K562 (cell line): Measurements from ENCODE around the gene MUC22. TPM values are rescaled to one million over a fixed set of nuclear protein-coding genes. Genes with fewer than 3 reads are reported as not detected.

Experiments used
- DNMT1 ChIP-seq: fragments of 450-650 bp; IDR thresholded peaks from 2 replicates; pipeline ENCODE4 v1.6.1; 2016; ENCODE audit warnings: antibody characterized with exemption, mild to moderate bottlenecking
- MEF2D ChIP-seq: conservative IDR thresholded peaks from 2 replicates; pipeline ENCODE4 v1.6.1; 2016; ENCODE audit warnings: low read depth, missing genetic modification characterization, missing compliant biosample characterization
- MTA1 ChIP-seq: fragments of 450-650 bp; IDR thresholded peaks from 2 replicates; pipeline ENCODE4 v1.6.1; 2017; ENCODE audit warnings: borderline replicate concordance
- NCOA4 ChIP-seq: fragments of 450-650 bp; IDR thresholded peaks from 2 replicates; pipeline ENCODE4 v1.6.1; 2018; ENCODE audit warnings: mild to moderate bottlenecking; ENCODE audit not compliant: partially characterized antibody
- NEUROD1 ChIP-seq: fragments of 150-350 bp; IDR thresholded peaks from 2 replicates; pipeline ENCODE4 v1.6.1; 2014; ENCODE audit warnings: borderline replicate concordance, low read length, low read depth; ENCODE audit not compliant: partially characterized antibody
- NFE2 ChIP-seq: IDR thresholded peaks from 2 replicates; pipeline ENCODE4 v1.6.1; 2014; ENCODE audit warnings: antibody characterized with exemption, low read depth
- NR2F6 ChIP-seq: fragments of 450-650 bp; formaldehyde crosslinking; IDR thresholded peaks from 2 replicates; pipeline ENCODE4 v1.4.0; 2020; ENCODE audit warnings: mild to moderate bottlenecking
- PHF20 ChIP-seq: fragments of 450-650 bp; IDR thresholded peaks from 2 replicates; pipeline ENCODE4 v1.6.1; 2018; ENCODE audit not compliant: partially characterized antibody
- RBM22 ChIP-seq: fragments of 200-400 bp; formaldehyde crosslinking; IDR thresholded peaks from 2 replicates; pipeline ENCODE4 v1.6.1; 2018; ENCODE audit warnings: low read length, low read depth; ENCODE audit not compliant: poor library complexity, severe bottlenecking
- RFX7 ChIP-seq: fragments of 250-450 bp; sonication (Bioruptor Pico); IDR thresholded peaks from 2 replicates; pipeline ENCODE4 v1.5.1; 2021; ENCODE audit warnings: mild to moderate bottlenecking
- TGIF2 ChIP-seq: sonication (generic); formaldehyde crosslinking; IDR thresholded peaks from 2 replicates; pipeline ENCODE4 v1.8.1; 2022; ENCODE audit warnings: mild to moderate bottlenecking, missing genetic modification reagents, moderate library complexity
- ZNF253 ChIP-seq: fragments of 250-450 bp; sonication (Bioruptor Pico); conservative IDR thresholded peaks from 2 replicates; pipeline ENCODE4 v1.6.1; 2021; ENCODE audit warnings: mild to moderate bottlenecking
- polyA plus RNA-seq, 8 experiments: library from polyadenylated mRNA; depleted of rRNA in 4 of 8; stranded (reverse) in 5 of 8; unstranded in 3 of 8; fragments of >200 nt; fragmentation: Nextera tagmentation in 2 of 8; fragmentation: Illumina TruSeq in 1 of 8; extraction: Ambion mirVana in 2 of 8; extraction: Trizol in 1 of 8; gene quantifications; 2 replicates each; pipeline versions ENCODE4 v1.2.1 to v1.2.3, GENCODE V29; 2011 to 2014; ENCODE audit warnings: inconsistent platforms in 1 of 8, missing spikeins in 1 of 8
- total RNA-seq, 7 experiments: library from RNA; depleted of rRNA in 6 of 7; stranded (reverse); fragments of >200 nt in 6 of 7; fragmentation: Illumina TruSeq in 2 of 7; extraction: Trizol in 2 of 7; gene quantifications; 2 replicates each; pipeline versions ENCODE4 v1.2.1 to v1.2.3, GENCODE V29; 2011 to 2021; ENCODE audit warnings: low replicate concordance in 1 of 7
- TF ChIP-seq, protein P1 (sequence below): fragments of 250-450 bp; sonication (Bioruptor Pico); IDR thresholded peaks from 2 replicates; pipeline ENCODE4 v1.8.0; 2021; ENCODE audit warnings: moderate library complexity, mild to moderate bottlenecking, inconsistent platforms
- TF ChIP-seq, protein P2 (sequence below): fragments of 450-650 bp; formaldehyde crosslinking; IDR thresholded peaks from 2 replicates; pipeline ENCODE4 v1.4.0; 2022; ENCODE audit warnings: mild to moderate bottlenecking, moderate library complexity
- TF ChIP-seq, protein P3 (sequence below), 3 experiments: fragments of 200-800 bp in 1 of 3; sonication (Bioruptor generic) in 1 of 3; sonication (generic) in 1 of 3; formaldehyde crosslinking in 1 of 3; IDR thresholded peaks; 2 replicates each; pipeline versions ENCODE4 v1.6.1 to v1.8.0; 2016 to 2022; ENCODE audit warnings: mild to moderate bottlenecking in 2 of 3, missing compliant biosample characterization in 2 of 3, missing genetic modification characterization in 2 of 3, missing genetic modification reagents in 1 of 3
- TF ChIP-seq, protein P4 (sequence below): fragments of 250-450 bp; sonication (Bioruptor Pico); IDR thresholded peaks from 2 replicates; pipeline ENCODE4 v1.8.0; 2022; ENCODE audit warnings: moderate library complexity, mild to moderate bottlenecking, inconsistent platforms
- TF ChIP-seq, protein P5 (sequence below): fragments of 250-450 bp; sonication (Bioruptor Pico); IDR thresholded peaks from 2 replicates; pipeline ENCODE4 v1.5.0; 2022; ENCODE audit warnings: mild to moderate bottlenecking
- TF ChIP-seq, protein P6 (sequence below): fragments of 250-450 bp; sonication (Bioruptor Pico); IDR thresholded peaks from 2 replicates; pipeline ENCODE4 v1.4.0; 2020; ENCODE audit warnings: mild to moderate bottlenecking, moderate library complexity

The MUC22 gene
- total and polyA plus RNA-seq, 9 of the 15 experiments (the other 6 are each of a cell fraction or from before 2014, with no cell fraction given): 0.01 to 0.03 TPM; not detected in 7

DNA sequence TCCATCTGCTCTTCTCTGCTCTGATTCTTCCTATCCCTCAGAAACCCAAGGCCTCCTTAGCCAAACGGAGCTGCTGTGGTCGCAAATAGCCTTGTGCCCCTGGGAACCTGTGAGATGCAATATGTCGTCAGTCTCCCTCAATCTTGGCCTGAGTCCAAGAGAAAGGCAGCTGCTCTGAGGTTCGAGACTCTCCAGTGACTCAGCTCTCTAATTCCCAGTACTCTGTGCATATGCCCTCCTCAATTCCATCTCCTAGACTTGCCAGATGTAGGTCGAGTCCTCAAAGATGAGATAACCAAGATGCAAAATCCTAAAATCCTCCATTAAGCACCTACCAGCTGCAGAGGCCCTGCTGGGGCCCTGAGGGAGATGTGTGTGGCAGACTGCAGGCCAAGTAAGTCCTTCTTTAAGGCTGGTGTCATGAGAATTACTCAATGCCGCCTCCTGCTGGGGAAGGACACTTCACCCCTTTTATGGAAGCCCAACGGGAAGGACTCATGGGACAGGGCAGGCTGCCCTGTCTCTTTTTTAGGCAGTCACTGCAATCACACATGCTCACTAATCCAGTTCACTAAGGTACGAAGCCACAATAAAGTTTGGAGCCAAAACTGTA is 73.6 kb downstream of the MUC22 start (continued):
- TF ChIP-seq, protein P1, sequence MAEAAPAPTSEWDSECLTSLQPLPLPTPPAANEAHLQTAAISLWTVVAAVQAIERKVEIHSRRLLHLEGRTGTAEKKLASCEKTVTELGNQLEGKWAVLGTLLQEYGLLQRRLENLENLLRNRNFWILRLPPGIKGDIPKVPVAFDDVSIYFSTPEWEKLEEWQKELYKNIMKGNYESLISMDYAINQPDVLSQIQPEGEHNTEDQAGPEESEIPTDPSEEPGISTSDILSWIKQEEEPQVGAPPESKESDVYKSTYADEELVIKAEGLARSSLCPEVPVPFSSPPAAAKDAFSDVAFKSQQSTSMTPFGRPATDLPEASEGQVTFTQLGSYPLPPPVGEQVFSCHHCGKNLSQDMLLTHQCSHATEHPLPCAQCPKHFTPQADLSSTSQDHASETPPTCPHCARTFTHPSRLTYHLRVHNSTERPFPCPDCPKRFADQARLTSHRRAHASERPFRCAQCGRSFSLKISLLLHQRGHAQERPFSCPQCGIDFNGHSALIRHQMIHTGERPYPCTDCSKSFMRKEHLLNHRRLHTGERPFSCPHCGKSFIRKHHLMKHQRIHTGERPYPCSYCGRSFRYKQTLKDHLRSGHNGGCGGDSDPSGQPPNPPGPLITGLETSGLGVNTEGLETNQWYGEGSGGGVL (CRISPR knock-in tag): no peak
- TF ChIP-seq, protein P2, sequence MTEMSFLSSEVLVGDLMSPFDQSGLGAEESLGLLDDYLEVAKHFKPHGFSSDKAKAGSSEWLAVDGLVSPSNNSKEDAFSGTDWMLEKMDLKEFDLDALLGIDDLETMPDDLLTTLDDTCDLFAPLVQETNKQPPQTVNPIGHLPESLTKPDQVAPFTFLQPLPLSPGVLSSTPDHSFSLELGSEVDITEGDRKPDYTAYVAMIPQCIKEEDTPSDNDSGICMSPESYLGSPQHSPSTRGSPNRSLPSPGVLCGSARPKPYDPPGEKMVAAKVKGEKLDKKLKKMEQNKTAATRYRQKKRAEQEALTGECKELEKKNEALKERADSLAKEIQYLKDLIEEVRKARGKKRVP: no peak
- TF ChIP-seq PHF20 (no peak), NCOA4 (no peak), DNMT1 (no peak), MTA1 (no peak), ZNF253 (CRISPR knock-in tag) (no peak), RBM22 (no peak), RFX7 (CRISPR knock-in tag) (no peak), NFE2 (peak; percentile 79), TGIF2 (CRISPR knock-in tag) (no peak), NR2F6 (CRISPR knock-in tag) (no peak), NEUROD1 (no peak), MEF2D (no peak)
- TF ChIP-seq, protein P3, sequence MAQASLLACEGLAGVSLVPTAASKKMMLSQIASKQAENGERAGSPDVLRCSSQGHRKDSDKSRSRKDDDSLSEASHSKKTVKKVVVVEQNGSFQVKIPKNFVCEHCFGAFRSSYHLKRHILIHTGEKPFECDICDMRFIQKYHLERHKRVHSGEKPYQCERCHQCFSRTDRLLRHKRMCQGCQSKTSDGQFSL (CRISPR knock-in tag; IDR thresholded peaks at IDR 0.05): no peak
- TF ChIP-seq, protein P3 (tag; IDR thresholded peaks at IDR 0.05): no peak
- TF ChIP-seq, protein P4, sequence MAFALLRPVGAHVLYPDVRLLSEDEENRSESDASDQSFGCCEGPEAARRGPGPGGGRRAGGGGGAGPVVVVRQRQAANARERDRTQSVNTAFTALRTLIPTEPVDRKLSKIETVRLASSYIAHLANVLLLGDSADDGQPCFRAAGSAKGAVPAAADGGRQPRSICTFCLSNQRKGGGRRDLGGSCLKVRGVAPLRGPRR (CRISPR knock-in tag): no peak
- TF ChIP-seq, protein P5, sequence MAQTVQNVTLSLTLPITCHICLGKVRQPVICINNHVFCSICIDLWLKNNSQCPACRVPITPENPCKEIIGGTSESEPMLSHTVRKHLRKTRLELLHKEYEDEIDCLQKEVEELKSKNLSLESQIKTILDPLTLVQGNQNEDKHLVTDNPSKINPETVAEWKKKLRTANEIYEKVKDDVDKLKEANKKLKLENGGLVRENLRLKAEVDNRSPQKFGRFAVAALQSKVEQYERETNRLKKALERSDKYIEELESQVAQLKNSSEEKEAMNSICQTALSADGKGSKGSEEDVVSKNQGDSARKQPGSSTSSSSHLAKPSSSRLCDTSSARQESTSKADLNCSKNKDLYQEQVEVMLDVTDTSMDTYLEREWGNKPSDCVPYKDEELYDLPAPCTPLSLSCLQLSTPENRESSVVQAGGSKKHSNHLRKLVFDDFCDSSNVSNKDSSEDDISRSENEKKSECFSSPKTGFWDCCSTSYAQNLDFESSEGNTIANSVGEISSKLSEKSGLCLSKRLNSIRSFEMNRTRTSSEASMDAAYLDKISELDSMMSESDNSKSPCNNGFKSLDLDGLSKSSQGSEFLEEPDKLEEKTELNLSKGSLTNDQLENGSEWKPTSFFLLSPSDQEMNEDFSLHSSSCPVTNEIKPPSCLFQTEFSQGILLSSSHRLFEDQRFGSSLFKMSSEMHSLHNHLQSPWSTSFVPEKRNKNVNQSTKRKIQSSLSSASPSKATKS: no peak
- TF ChIP-seq, protein P6, sequence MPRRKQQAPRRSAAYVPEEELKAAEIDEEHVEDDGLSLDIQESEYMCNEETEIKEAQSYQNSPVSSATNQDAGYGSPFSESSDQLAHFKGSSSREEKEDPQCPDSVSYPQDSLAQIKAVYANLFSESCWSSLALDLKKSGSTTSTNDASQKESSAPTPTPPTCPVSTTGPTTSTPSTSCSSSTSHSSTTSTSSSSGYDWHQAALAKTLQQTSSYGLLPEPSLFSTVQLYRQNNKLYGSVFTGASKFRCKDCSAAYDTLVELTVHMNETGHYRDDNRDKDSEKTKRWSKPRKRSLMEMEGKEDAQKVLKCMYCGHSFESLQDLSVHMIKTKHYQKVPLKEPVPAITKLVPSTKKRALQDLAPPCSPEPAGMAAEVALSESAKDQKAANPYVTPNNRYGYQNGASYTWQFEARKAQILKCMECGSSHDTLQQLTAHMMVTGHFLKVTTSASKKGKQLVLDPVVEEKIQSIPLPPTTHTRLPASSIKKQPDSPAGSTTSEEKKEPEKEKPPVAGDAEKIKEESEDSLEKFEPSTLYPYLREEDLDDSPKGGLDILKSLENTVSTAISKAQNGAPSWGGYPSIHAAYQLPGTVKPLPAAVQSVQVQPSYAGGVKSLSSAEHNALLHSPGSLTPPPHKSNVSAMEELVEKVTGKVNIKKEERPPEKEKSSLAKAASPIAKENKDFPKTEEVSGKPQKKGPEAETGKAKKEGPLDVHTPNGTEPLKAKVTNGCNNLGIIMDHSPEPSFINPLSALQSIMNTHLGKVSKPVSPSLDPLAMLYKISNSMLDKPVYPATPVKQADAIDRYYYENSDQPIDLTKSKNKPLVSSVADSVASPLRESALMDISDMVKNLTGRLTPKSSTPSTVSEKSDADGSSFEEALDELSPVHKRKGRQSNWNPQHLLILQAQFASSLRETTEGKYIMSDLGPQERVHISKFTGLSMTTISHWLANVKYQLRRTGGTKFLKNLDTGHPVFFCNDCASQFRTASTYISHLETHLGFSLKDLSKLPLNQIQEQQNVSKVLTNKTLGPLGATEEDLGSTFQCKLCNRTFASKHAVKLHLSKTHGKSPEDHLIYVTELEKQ (CRISPR knock-in tag): no peak
